ENCODE measurements around the gene DOCK6. TPM values are rescaled to one million over a fixed set of nuclear protein-coding genes. Genes with fewer than 3 reads are reported as not detected.

The DOCK6 gene
- total and polyA plus RNA-seq, 2 of the 13 experiments (the other 11 are each of a cell fraction or from before 2014, with no cell fraction given), result 5.4 to 38.1 TPM

DNA sequence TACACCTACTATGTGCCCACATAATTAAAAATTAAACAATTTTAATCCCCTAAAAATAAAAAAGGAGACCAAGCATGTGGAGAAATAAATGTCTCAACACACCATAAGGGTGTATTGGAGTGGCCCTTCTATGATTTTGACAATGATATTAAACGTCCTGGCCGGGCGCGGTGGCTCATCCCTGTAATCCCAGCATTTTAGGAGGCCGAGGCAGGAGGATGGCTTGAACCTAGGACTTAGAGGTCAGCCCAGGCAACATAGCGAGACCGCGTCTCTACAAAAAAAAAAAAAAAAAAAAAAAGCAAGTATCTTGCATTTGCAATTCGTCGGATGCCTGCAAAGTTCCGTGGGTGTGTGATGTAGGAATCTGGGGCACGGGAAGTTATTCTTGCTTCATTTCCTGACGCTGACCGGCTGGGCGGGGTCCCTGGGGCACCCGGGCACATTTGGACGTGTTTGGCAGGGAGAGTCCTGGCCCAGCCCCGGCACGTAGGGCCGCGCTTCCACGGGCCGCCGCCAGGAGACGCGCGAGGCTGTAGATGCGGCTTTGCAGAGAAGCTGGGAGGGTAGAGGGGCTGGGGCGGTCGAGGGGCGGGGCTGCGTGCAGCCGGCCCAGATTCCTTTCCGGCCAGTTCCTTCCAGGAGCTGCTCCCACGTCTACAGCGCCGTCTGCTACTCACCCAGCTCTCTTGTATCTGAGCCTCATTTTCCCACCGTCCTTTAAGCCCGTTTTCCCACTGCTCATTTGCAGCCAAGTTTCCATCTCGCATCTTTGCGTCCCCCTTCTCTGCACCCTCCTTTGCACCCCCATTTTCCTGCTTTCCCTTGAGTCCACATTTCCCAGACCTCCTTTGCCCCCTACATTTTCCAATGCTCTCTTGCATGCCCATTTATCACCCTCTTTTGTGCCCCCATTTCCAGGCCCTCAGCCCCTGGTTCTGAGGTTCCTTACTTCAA, 31.4 kb upstream of the DOCK6 start (continued):
- TF ChIP-seq KLF12 (CRISPR knock-in tag; IDR thresholded peaks at IDR 0.05; ENCODE audit: borderline replicate concordance) (peak; percentile 30; the same call in 1 of the 2 replicates), ARHGAP35 (CRISPR knock-in tag; IDR thresholded peaks at IDR 0.05; ENCODE audit: borderline replicate concordance) (0 out of 2 replicates have a peak, but pooled peaks have one; percentile 60), PAWR (CRISPR knock-in tag; IDR thresholded peaks at IDR 0.05; ENCODE audit: borderline replicate concordance) (no peak), TEAD3 (CRISPR knock-in tag; optimal IDR thresholded peaks at IDR 0.05; ENCODE audit: borderline replicate concordance) (peak; percentile 68), KDM5B (CRISPR knock-in tag; IDR thresholded peaks at IDR 0.05; ENCODE audit: borderline replicate concordance) (peak; percentile 47; the same call in 1 of the 2 replicates), HNF4A (CRISPR knock-in tag; IDR thresholded peaks at IDR 0.05) (no peak), NAIF1 (CRISPR knock-in tag; IDR thresholded peaks at IDR 0.05; ENCODE audit: borderline replicate concordance) (no peak), SETDB1 (CRISPR knock-in tag; IDR thresholded peaks at IDR 0.05; ENCODE audit: borderline replicate concordance) (no peak), SIN3B (IDR thresholded peaks at IDR 0.05; ENCODE audit: low read length) (no peak), ZNF136 (CRISPR knock-in tag; IDR thresholded peaks at IDR 0.05; ENCODE audit: low read depth) (no peak), HNRNPK (IDR thresholded peaks at IDR 0.05; ENCODE audit: low read depth, low read length, poor library complexity, severe bottlenecking) (peak; percentile 49), SP2 (CRISPR knock-in tag; IDR thresholded peaks at IDR 0.05) (peak; percentile 45; the same call in 1 of the 2 replicates), RBM39 (IDR thresholded peaks at IDR 0.05; ENCODE audit: low read depth, low read length, poor library complexity, severe bottlenecking) (no peak), SOX6 (IDR thresholded peaks at IDR 0.05) (no peak), SOX6 (CRISPR knock-in tag; IDR thresholded peaks at IDR 0.05) (peak; percentile 59; the same call in 1 of the 2 replicates), AGO2 (optimal IDR thresholded peaks at IDR 0.05; ENCODE audit: low read depth, low read length) (no peak), LCORL (IDR thresholded peaks at IDR 0.05) (no peak), LCORL (CRISPR knock-in tag; IDR thresholded peaks at IDR 0.05) (peak; percentile 98), IKZF1 (IDR thresholded peaks at IDR 0.05) (no peak), GLI4 (CRISPR knock-in tag; IDR thresholded peaks at IDR 0.05; ENCODE audit: borderline replicate concordance) (no peak), ZNF224 (CRISPR knock-in tag; IDR thresholded peaks at IDR 0.05) (no peak)
- TF ChIP-seq, protein P1, sequence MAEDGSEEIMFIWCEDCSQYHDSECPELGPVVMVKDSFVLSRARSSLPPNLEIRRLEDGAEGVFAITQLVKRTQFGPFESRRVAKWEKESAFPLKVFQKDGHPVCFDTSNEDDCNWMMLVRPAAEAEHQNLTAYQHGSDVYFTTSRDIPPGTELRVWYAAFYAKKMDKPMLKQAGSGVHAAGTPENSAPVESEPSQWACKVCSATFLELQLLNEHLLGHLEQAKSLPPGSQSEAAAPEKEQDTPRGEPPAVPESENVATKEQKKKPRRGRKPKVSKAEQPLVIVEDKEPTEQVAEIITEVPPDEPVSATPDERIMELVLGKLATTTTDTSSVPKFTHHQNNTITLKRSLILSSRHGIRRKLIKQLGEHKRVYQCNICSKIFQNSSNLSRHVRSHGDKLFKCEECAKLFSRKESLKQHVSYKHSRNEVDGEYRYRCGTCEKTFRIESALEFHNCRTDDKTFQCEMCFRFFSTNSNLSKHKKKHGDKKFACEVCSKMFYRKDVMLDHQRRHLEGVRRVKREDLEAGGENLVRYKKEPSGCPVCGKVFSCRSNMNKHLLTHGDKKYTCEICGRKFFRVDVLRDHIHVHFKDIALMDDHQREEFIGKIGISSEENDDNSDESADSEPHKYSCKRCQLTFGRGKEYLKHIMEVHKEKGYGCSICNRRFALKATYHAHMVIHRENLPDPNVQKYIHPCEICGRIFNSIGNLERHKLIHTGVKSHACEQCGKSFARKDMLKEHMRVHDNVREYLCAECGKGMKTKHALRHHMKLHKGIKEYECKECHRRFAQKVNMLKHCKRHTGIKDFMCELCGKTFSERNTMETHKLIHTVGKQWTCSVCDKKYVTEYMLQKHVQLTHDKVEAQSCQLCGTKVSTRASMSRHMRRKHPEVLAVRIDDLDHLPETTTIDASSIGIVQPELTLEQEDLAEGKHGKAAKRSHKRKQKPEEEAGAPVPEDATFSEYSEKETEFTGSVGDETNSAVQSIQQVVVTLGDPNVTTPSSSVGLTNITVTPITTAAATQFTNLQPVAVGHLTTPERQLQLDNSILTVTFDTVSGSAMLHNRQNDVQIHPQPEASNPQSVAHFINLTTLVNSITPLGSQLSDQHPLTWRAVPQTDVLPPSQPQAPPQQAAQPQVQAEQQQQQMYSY (CRISPR knock-in tag; IDR thresholded peaks at IDR 0.05), result no peak
- TF ChIP-seq, protein P2, sequence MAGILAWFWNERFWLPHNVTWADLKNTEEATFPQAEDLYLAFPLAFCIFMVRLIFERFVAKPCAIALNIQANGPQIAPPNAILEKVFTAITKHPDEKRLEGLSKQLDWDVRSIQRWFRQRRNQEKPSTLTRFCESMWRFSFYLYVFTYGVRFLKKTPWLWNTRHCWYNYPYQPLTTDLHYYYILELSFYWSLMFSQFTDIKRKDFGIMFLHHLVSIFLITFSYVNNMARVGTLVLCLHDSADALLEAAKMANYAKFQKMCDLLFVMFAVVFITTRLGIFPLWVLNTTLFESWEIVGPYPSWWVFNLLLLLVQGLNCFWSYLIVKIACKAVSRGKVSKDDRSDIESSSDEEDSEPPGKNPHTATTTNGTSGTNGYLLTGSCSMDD (CRISPR knock-in tag; IDR thresholded peaks at IDR 0.05), result no peak
- TF ChIP-seq, protein P3, sequence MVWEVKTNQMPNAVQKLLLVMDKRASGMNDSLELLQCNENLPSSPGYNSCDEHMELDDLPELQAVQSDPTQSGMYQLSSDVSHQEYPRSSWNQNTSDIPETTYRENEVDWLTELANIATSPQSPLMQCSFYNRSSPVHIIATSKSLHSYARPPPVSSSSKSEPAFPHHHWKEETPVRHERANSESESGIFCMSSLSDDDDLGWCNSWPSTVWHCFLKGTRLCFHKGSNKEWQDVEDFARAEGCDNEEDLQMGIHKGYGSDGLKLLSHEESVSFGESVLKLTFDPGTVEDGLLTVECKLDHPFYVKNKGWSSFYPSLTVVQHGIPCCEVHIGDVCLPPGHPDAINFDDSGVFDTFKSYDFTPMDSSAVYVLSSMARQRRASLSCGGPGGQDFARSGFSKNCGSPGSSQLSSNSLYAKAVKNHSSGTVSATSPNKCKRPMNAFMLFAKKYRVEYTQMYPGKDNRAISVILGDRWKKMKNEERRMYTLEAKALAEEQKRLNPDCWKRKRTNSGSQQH (CRISPR knock-in tag; IDR thresholded peaks at IDR 0.05; ENCODE audit: low read depth), result 0 out of 2 replicates have a peak, but pooled peaks have one; percentile 69

All from HepG2 (cell line).